Measurements from ENCODE around the gene DPEP3. TPM values are rescaled to one million over a fixed set of nuclear protein-coding genes. Genes with fewer than 3 reads are reported as not detected.

Gene DPEP3
- total RNA-seq, 1 donor from 2014 or later, result not detected

DNA sequence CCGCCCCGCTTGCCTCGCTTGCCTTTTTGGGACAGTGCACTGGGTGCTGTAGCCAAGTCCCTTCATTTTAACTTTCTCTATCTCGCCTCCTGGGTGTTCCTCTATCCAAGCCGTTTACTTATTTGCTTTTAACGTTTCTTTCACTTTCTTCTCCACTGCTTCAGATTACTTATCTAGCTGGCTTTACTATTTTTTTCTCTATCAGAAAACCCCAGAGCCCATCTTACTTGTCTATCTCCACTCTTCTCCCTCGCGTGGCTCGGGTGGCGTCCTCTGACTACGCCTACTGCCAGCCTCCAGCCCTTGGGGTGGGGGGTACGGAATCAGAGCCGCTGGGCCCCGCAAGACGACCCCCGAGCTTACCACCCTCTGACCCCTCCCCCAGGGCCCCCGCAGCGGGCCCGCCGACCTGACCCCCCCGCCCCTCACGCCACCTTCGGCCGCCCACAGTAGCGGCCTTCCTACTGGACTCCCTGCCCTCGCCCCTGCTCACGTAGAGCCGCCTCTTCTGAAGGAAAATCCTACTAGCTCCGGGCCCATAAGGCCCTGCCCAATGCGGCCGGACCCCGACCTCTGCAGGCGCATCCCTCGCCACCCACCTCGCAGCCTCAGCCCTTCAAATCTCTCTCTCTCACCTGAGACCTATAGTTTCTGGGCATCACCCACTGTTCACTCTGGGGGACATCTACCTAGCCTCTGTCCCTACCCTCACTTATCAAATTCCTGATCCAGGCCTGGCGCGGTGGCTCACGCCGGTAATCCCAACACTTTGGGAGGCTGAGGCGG lies 10.9 kb downstream of the DPEP3 start:
- Histone ChIP-seq H3K4me1 (peaks cover 11 to 32% of the 10 kb centered on the region in 2 donors), H3K27me3 (no peaks in the 10 kb centered on the region), H3K27ac (peak overlapping the region; percentile 94 to 98), H3K4me3 (peak overlapping the region; percentile 79 to 83), H3K9me3 (no peaks in the 10 kb centered on the region), H3K36me3 (no peaks in the 10 kb centered on the region)
- intact Hi-C loops (cut with DNase I), result loop anchor here (2.0 to 10.0 kb wide), 4 partner anchors 23 to 445 kb away; partner anchors contain the start of genes DDX28, DUS2, ESRP2 and RIPOR1
- TF ChIP-seq CTCF (IDR thresholded peaks at IDR 0.05), result no peak
- no peak for DNase-seq (ENCODE audit: low spot score in 2 of 2)

GRCh38 chr16:67968400-67969253 lies 11.7 kb downstream of the DPEP3 start, which contains the start of gene SLC12A4:
TSS of gene SLC12A4 (minus strand) at chr16:67968637. CDS start at chr16:67968553, 84 bp downstream.
- Histone ChIP-seq H3K9me3 (no peaks in the 10 kb centered on the region), H3K4me1 (peaks cover 11 to 39% of the 10 kb centered on the region in 2 donors), H3K36me3 (no peaks in the 10 kb centered on the region), H3K27me3 (no peaks in the 10 kb centered on the region), H3K27ac (peak within 1 kb of the TSS; percentile 94 to 98), H3K4me3 (peak within 1 kb of the TSS; percentile 79 to 83)
- intact Hi-C loops (cut with DNase I), result loop anchor here (1.0 to 10.0 kb wide), 5 partner anchors 24 to 444 kb away; partner anchors contain the start of genes DDX28, DUS2, ESRP2 and PSMB10
- peak; percentile 54 to 94 for DNase-seq (ENCODE audit: low spot score in 2 of 2)
- TF ChIP-seq CTCF (IDR thresholded peaks at IDR 0.05), result no peak

GRCh38 chr16:67967958-67968399 lies 12.3 kb downstream of the DPEP3 start:
- intact Hi-C loops (cut with DNase I), result loop anchor here (1.0 to 10.0 kb wide), 5 partner anchors 25 to 443 kb away; partner anchors contain the start of genes DDX28, DUS2, ESRP2 and PSMB10
- no peaks in the 10 kb centered on the region for H3K27me3 ChIP-seq
- H3K27ac ChIP-seq, result peak overlapping the region; percentile 94 to 98
- peak overlapping the region; percentile 79 to 83 for H3K4me3 ChIP-seq
- peak in 1 of 2 donors; percentile 76 for DNase-seq (ENCODE audit: low spot score in 2 of 2)
- H3K36me3 ChIP-seq, result peaks cover 5% of the 10 kb centered on the region in 2 donors
- no peak for TF ChIP-seq CTCF (IDR thresholded peaks at IDR 0.05)
- H3K4me1 ChIP-seq, result peaks cover 11 to 45% of the 10 kb centered on the region in 2 donors
- H3K9me3 ChIP-seq, result no peaks in the 10 kb centered on the region

DNA sequence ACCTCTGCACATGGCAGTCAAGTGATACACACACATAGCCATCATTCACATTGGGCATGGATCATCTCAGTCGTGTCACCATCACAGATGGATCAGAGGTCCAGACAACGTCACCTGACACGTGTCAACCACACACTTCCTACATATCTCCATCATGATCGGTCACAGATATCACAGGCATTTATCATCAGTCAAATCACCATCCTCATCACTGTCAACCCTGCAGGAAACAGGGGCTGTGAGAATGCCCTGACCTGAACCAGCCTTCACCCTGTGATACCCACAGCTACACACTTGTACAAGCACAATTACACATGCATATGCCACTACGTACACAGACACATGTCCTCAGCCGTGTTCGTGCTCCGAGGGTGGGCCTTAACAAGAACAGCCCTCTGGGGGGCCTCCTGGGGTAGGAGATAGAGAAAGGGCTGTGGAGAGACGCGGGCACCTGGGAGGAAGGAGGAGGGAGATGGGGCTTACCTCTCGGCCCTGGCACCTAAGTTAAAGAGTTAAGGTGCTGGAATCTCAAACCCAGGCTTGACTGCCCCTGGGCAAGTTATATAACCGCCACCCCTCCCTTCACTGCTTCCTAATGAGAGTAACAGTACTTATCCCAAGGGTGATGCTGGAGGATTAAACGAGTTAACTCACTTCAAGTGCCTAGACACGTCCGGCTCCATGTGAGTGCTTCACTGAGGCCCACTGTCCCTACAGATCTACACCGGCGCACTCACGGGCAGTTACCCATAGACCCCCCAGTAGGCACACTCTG lies 12.9 kb downstream of the DPEP3 start:
- H3K27ac ChIP-seq, result peak overlapping the region; percentile 94 to 98
- DNase-seq (ENCODE audit: low spot score in 2 of 2), result no peak
- no peak for TF ChIP-seq CTCF (IDR thresholded peaks at IDR 0.05)
- no peaks in the 10 kb centered on the region for H3K9me3 ChIP-seq
- H3K4me3 ChIP-seq, result peak overlapping the region; percentile 79 to 83
- peaks cover 11% of the 10 kb centered on the region in 2 donors for H3K36me3 ChIP-seq
- peaks cover 11 to 46% of the 10 kb centered on the region in 2 donors for H3K4me1 ChIP-seq
- H3K27me3 ChIP-seq, result no peaks in the 10 kb centered on the region
- intact Hi-C loops (cut with DNase I), result loop anchor here (10.0 kb wide), 2 partner anchors 267 to 443 kb away; partner anchors contain the start of genes ESRP2 and RIPOR1
